ENCODE measurements around the gene COL12A1. TPM values are rescaled to one million over a fixed set of nuclear protein-coding genes. Genes with fewer than 3 reads are reported as not detected.
A peak's percentile ranks its signal among the peaks of the same experiment; 100 is the strongest.

The COL12A1 gene
- polyA plus RNA-seq, 1 donor (not counting 4 experiments of a cell fraction or from before 2014, with no cell fraction given): 96.9 TPM

GRCh38 chr6:75084872-75085381, 120.9 kb downstream of the COL12A1 start:
- H3K9ac ChIP-seq (ENCODE audit: control insufficient read depth, extremely low read depth, insufficient read depth, low read length): no peak overlapping the region
- DNase-seq (ENCODE audit: low read depth, low spot score) (no peak), FAIRE-seq (no peak)
- TF ChIP-seq EZH2 (IDR thresholded peaks at IDR 0.05; ENCODE audit: low read length) (no peak), CTCF (optimal IDR thresholded peaks at IDR 0.05 in 1 of 3, IDR thresholded peaks at IDR 0.05 in 1 of 3, conservative IDR thresholded peaks at IDR 0.05 in 1 of 3; ENCODE audit: extremely low read depth in 1 of 3, insufficient read depth in 2 of 3, low read length in 3 of 3) (no peak)
- no peaks in the 10 kb centered on the region for H3K79me2 ChIP-seq (ENCODE audit: control insufficient read depth, insufficient read depth, low read length)
- H3K36me3 ChIP-seq (ENCODE audit: control insufficient read depth in 2 of 2, extremely low read depth in 1 of 2, insufficient read depth in 2 of 2, low read length in 2 of 2): peaks cover 8 to 9% of the 10 kb centered on the region in 2 experiments
- H3K4me3 ChIP-seq (ENCODE audit: control insufficient read depth in 2 of 3, extremely low read depth in 1 of 3, insufficient read depth in 2 of 3, low read depth in 1 of 3, low read length in 3 of 3): peak overlapping the region in 1 of 3 experiments; percentile 28
- no peaks in the 10 kb centered on the region for H4K20me1 ChIP-seq (ENCODE audit: control insufficient read depth, extremely low read depth, insufficient read depth, low read length)
- dilution Hi-C loops (cut with MboI; ENCODE audit: extremely low pct_ligation_motif_present, low sequenced_read_pairs): no loop called here
- H3K4me2 ChIP-seq (ENCODE audit: control insufficient read depth, extremely low read depth, insufficient read depth, low read depth, low read length): peak overlapping the region; percentile 54
- H3K27ac ChIP-seq (ENCODE audit: control insufficient read depth, insufficient read depth, low read length): no peak overlapping the region
- peak overlapping the region; percentile 46 for H2AFZ ChIP-seq (ENCODE audit: control insufficient read depth, low read length)
- no peaks in the 10 kb centered on the region for H3K9me3 ChIP-seq (ENCODE audit: control insufficient read depth, low read depth, low read length)
- no peaks in the 10 kb centered on the region for H3K27me3 ChIP-seq (ENCODE audit: control insufficient read depth, extremely low read depth, insufficient read depth, low read length)
- peaks cover 7% of the 10 kb centered on the region for H3K4me1 ChIP-seq (ENCODE audit: control insufficient read depth, extremely low read depth, insufficient read depth, low read length)
- no peaks in the 10 kb centered on the region for H3K9me1 ChIP-seq (ENCODE audit: control insufficient read depth, extremely low read depth, insufficient read depth, low read length)

GRCh38 chr6:75084018-75084417, 121.8 kb downstream of the COL12A1 start:
- TF ChIP-seq CTCF (optimal IDR thresholded peaks at IDR 0.05 in 1 of 3, IDR thresholded peaks at IDR 0.05 in 1 of 3, conservative IDR thresholded peaks at IDR 0.05 in 1 of 3; ENCODE audit: extremely low read depth in 1 of 3, insufficient read depth in 2 of 3, low read length in 3 of 3) (no peak), EZH2 (IDR thresholded peaks at IDR 0.05; ENCODE audit: low read length) (no peak)
- dilution Hi-C loops (cut with MboI; ENCODE audit: extremely low pct_ligation_motif_present, low sequenced_read_pairs): no loop called here
- Histone ChIP-seq H3K4me1 (ENCODE audit: control insufficient read depth, extremely low read depth, insufficient read depth, low read length) (peaks cover 7% of the 10 kb centered on the region), H3K9ac (ENCODE audit: control insufficient read depth, extremely low read depth, insufficient read depth, low read length) (no peak overlapping the region), H3K79me2 (ENCODE audit: control insufficient read depth, insufficient read depth, low read length) (no peaks in the 10 kb centered on the region), H4K20me1 (ENCODE audit: control insufficient read depth, extremely low read depth, insufficient read depth, low read length) (no peaks in the 10 kb centered on the region), H2AFZ (ENCODE audit: control insufficient read depth, low read length) (no peak overlapping the region), H3K4me2 (ENCODE audit: control insufficient read depth, extremely low read depth, insufficient read depth, low read depth, low read length) (no peak overlapping the region), H3K27me3 (ENCODE audit: control insufficient read depth, extremely low read depth, insufficient read depth, low read length) (no peaks in the 10 kb centered on the region), H3K36me3 (ENCODE audit: control insufficient read depth in 2 of 2, extremely low read depth in 1 of 2, insufficient read depth in 2 of 2, low read length in 2 of 2) (peaks cover 8% of the 10 kb centered on the region in 2 experiments), H3K9me3 (ENCODE audit: control insufficient read depth, low read depth, low read length) (no peaks in the 10 kb centered on the region), H3K27ac (ENCODE audit: control insufficient read depth, insufficient read depth, low read length) (no peak overlapping the region), H3K4me3 (ENCODE audit: control insufficient read depth in 2 of 3, extremely low read depth in 1 of 3, insufficient read depth in 2 of 3, low read depth in 1 of 3, low read length in 3 of 3) (no peak overlapping the region), H3K9me1 (ENCODE audit: control insufficient read depth, extremely low read depth, insufficient read depth, low read length) (no peaks in the 10 kb centered on the region)
- DNase-seq (ENCODE audit: low read depth, low spot score) (no peak), FAIRE-seq (no peak)

Data from keratinocyte (primary cell).